GM12878 (cell line): ENCODE results near the gene CCDC83. TPM values are rescaled to one million over a fixed set of nuclear protein-coding genes. Genes with fewer than 3 reads are reported as not detected.

ENCODE experiments used
- ATAC-seq: fragments of 200-7000 bp; cut with Tn5 transposase; 3 replicates; pipeline ENCODE4 v1.9.1; 2020; ENCODE audit warnings: mild to moderate bottlenecking, moderate library complexity
- BruUV-seq: library from RNA; stranded (reverse); fragments of 400-500 nt; replicated peaks from 2 replicates; lab custom pipeline; 2021; lab: Mats Ljungman, UMichigan
- CTCF ChIA-PET: fragments of 300-600 bp; sonication (Branson Sonifier 250); formaldehyde crosslinking; extraction: SDS; loops from one replicate; lab custom pipeline; 2021; ENCODE audit warnings: inconsistent platforms; lab: Yijun Ruan, JAX
- POLR2A ChIA-PET: fragments of 350-600 bp; formaldehyde crosslinking; extraction: SDS; loops from one replicate; lab custom pipeline; 2021; ENCODE audit warnings: inconsistent platforms; lab: Charles Lee
- RAD21 ChIA-PET: fragments of 300-600 bp; sonication (Branson Sonifier 250); formaldehyde crosslinking; loops from one replicate; lab custom pipeline; 2023; ENCODE audit warnings: antibody characterized with exemption; ENCODE audit not compliant: unreplicated experiment; lab: Charles Lee
- SMC1A ChIA-PET: fragments of 300-600 bp; sonication (Branson Sonifier 250); formaldehyde crosslinking; loops from one replicate; lab custom pipeline; 2023; ENCODE audit not compliant: unreplicated experiment, uncharacterized antibody; lab: Charles Lee
- DNase-seq: peaks from one replicate; pipeline ENCODE4 v3.0.0-alpha.2; 2011; ENCODE audit warnings: low read depth, low spot score
- FAIRE-seq: peaks from 3 replicates; lab custom pipeline; 2011; peaks lifted over from hg19 to GRCh38; lab: Jason Lieb, UNC
- H2AFZ ChIP-seq: 2 replicates; pipeline ENCODE4 v1.6.0; 2011; ENCODE audit warnings: low read depth, low read length, control low read depth; ENCODE audit not compliant: control insufficient read depth
- H3K27ac ChIP-seq: 2 replicates; pipeline ENCODE4 v1.5.1; 2011; ENCODE audit warnings: control low read depth; ENCODE audit not compliant: control insufficient read depth, insufficient read depth
- H3K27me3 ChIP-seq, 2 experiments: replicated peaks in 1 of 2; 2 replicates each; pipeline versions ENCODE4 v1.6.0 to v1.6.1; 2011; ENCODE audit warnings: low read length in 1 of 2; ENCODE audit not compliant: control insufficient read depth in 2 of 2, insufficient read depth in 2 of 2
- H3K36me3 ChIP-seq, 2 experiments: 2 replicates each; pipeline ENCODE4 v1.5.1; 2011; ENCODE audit warnings: low read length in 1 of 2; ENCODE audit not compliant: control insufficient read depth in 2 of 2, insufficient read depth in 2 of 2
- H3K4me1 ChIP-seq: 2 replicates; pipeline ENCODE4 v1.6.1; 2011; ENCODE audit warnings: mild to moderate bottlenecking, low read length, moderate library complexity, mixed read lengths; ENCODE audit not compliant: control insufficient read depth, insufficient read depth
- H3K4me2 ChIP-seq: 2 replicates; pipeline ENCODE4 v1.6.0; 2011; ENCODE audit warnings: control low read depth; ENCODE audit not compliant: control insufficient read depth, insufficient read depth
- H3K4me3 ChIP-seq: fragments of 200-600 bp; sonication (generic); 2 replicates; pipeline ENCODE4 v1.5.1; 2016
- H3K79me2 ChIP-seq: 2 replicates; pipeline ENCODE4 v1.6.0; 2011; ENCODE audit warnings: low read length; ENCODE audit not compliant: control insufficient read depth, insufficient read depth
- H3K9ac ChIP-seq: 2 replicates; pipeline ENCODE4 v1.8.0; 2011; ENCODE audit warnings: low read length, control low read depth, mixed read lengths; ENCODE audit not compliant: control insufficient read depth, insufficient read depth
- H3K9me3 ChIP-seq: replicated peaks from 3 replicates; pipeline ENCODE4 v1.5.1; 2011; ENCODE audit warnings: mild to moderate bottlenecking, low read length; ENCODE audit not compliant: control insufficient read depth, insufficient read depth
- H4K20me1 ChIP-seq: 2 replicates; pipeline ENCODE4 v1.6.0; 2011; ENCODE audit not compliant: control insufficient read depth, insufficient read depth
- ATF2 ChIP-seq: IDR thresholded peaks from 2 replicates; pipeline ENCODE4 v1.6.1; 2012; ENCODE audit warnings: low read length, inconsistent platforms
- ATF3 ChIP-seq: IDR thresholded peaks from 2 replicates; pipeline ENCODE4 v1.6.1; 2011; ENCODE audit warnings: low read depth, mild to moderate bottlenecking, low read length, moderate library complexity, borderline replicate concordance; ENCODE audit errors: extremely low read depth
- ATF7 ChIP-seq: fragments of 450-650 bp; IDR thresholded peaks from 2 replicates; pipeline ENCODE4 v1.6.1; 2016; ENCODE audit warnings: low read depth, mild to moderate bottlenecking
- BCL11A ChIP-seq: IDR thresholded peaks from 2 replicates; pipeline ENCODE4 v1.6.1; 2011; ENCODE audit warnings: low read depth, low read length
- CBX5 ChIP-seq: sonication (generic); IDR thresholded peaks from 2 replicates; pipeline ENCODE4 v1.6.1; 2016; ENCODE audit warnings: low read depth, moderate library complexity, mild to moderate bottlenecking, inconsistent platforms
- CHD2 ChIP-seq: IDR thresholded peaks from 2 replicates; pipeline ENCODE4 v1.6.1; 2011; ENCODE audit warnings: low read depth, low read length, improper control_type of control experiment, borderline replicate concordance
- EGR1 ChIP-seq, 2 experiments: IDR thresholded peaks; 1 replicate in 1 of 2; 2 replicates in 1 of 2; pipeline ENCODE4 v1.6.1; 2011 to 2012; ENCODE audit warnings: low read depth in 2 of 2, low read length in 2 of 2, borderline replicate concordance in 1 of 2, mild to moderate bottlenecking in 1 of 2, moderate library complexity in 1 of 2
- EZH2 ChIP-seq: IDR thresholded peaks from 2 replicates; pipeline ENCODE4 v1.6.1; 2012; ENCODE audit warnings: low read depth, mild to moderate bottlenecking, control low read depth, inconsistent platforms, low read length, borderline replicate concordance; ENCODE audit not compliant: control insufficient read depth
- JUNB ChIP-seq: IDR thresholded peaks from 2 replicates; pipeline ENCODE4 v1.6.1; 2016; ENCODE audit warnings: antibody characterized with exemption, mild to moderate bottlenecking
- MYC ChIP-seq: IDR thresholded peaks from 2 replicates; pipeline ENCODE4 v1.6.1; 2011; ENCODE audit warnings: mild to moderate bottlenecking, low read length, moderate library complexity, inconsistent platforms; ENCODE audit not compliant: insufficient read depth, insufficient replicate concordance, insufficient read length, severe bottlenecking
- NFIC ChIP-seq: IDR thresholded peaks from 2 replicates; pipeline ENCODE4 v1.6.1; 2012; ENCODE audit warnings: low read depth, mild to moderate bottlenecking, inconsistent platforms, low read length, moderate library complexity
- NR2C1 ChIP-seq: fragments of 450-650 bp; IDR thresholded peaks from 2 replicates; pipeline ENCODE4 v1.6.1; 2017; ENCODE audit warnings: antibody characterized with exemption, mild to moderate bottlenecking, moderate library complexity
- PKNOX1 ChIP-seq: fragments of 450-650 bp; IDR thresholded peaks from 2 replicates; pipeline ENCODE4 v1.6.1; 2016; ENCODE audit warnings: mild to moderate bottlenecking
- RAD51 ChIP-seq: fragments of 450-650 bp; IDR thresholded peaks from 2 replicates; pipeline ENCODE4 v1.6.1; 2016; ENCODE audit warnings: moderate library complexity, mild to moderate bottlenecking, inconsistent platforms
- RCOR1 ChIP-seq: conservative IDR thresholded peaks from 2 replicates; pipeline ENCODE4 v1.6.1; 2012; ENCODE audit warnings: low read depth, low read length, improper control_type of control experiment
- RFX5 ChIP-seq: IDR thresholded peaks from 2 replicates; pipeline ENCODE4 v1.6.1; 2011; ENCODE audit warnings: low read depth, low read length, improper control_type of control experiment
- SIN3A ChIP-seq: IDR thresholded peaks from 2 replicates; pipeline ENCODE4 v1.6.1; 2012; ENCODE audit warnings: low read depth, low read length, improper control_type of control experiment
- TCF7 ChIP-seq: IDR thresholded peaks from 2 replicates; pipeline ENCODE4 v1.6.1; 2014; ENCODE audit warnings: antibody characterized with exemption, borderline replicate concordance
- ZNF217 ChIP-seq: fragments of 450-650 bp; IDR thresholded peaks from 2 replicates; pipeline ENCODE4 v1.6.1; 2017; ENCODE audit warnings: antibody characterized with exemption, mild to moderate bottlenecking
- ZNF274 ChIP-seq: IDR thresholded peaks from one replicate; pipeline ENCODE4 v1.8.0; 2011; ENCODE audit not compliant: insufficient read length, insufficient read depth
- WGBS: methylation state at CpG from one replicate; pipeline ENCODE4 v1.1.6; 2016; ENCODE audit warnings: low lambda C conversion rate; ENCODE audit not compliant: insufficient replicate concordance, insufficient coverage; ENCODE audit errors: missing lambda C conversion rate; 5-methylcytosine and 5-hydroxymethylcytosine counted together
- in situ Hi-C: fragments of 300-500 bp; cut with MboI; formaldehyde crosslinking; loops from 9 replicates; pipeline ENCODE4 v1.14.3; 2018; ENCODE audit warnings: mixed read lengths
- intact Hi-C: fragments of 100-400 bp; cut with micrococcal nuclease; formaldehyde crosslinking; loops from one replicate; pipeline ENCODE4 v1.14.2; 2022; ENCODE audit not compliant: unreplicated experiment
- polyA plus RNA-seq, 11 experiments: library from polyadenylated mRNA; depleted of rRNA in 4 of 11; unstranded in 6 of 11; stranded (reverse) in 5 of 11; fragments of >200 nt; fragmentation: Nextera tagmentation in 4 of 11; fragmentation: Illumina TruSeq in 1 of 11; extraction: Ambion mirVana in 4 of 11; extraction: Trizol in 1 of 11; gene quantifications; 1 replicate in 1 of 11; 2 replicates in 10 of 11; pipeline versions ENCODE4 v1.2.1 to v1.2.3, GENCODE V29; 2011 to 2016; ENCODE audit warnings: inconsistent platforms in 2 of 11, missing spikeins in 2 of 11, low read depth in 1 of 11
- total RNA-seq, 4 experiments: library from RNA; depleted of rRNA in 3 of 4; stranded (reverse); fragments of >200 nt in 3 of 4; fragmentation: Illumina TruSeq in 1 of 4; extraction: Trizol in 1 of 4; gene quantifications; 2 replicates each; pipeline versions ENCODE4 v1.2.1 to v1.2.3, GENCODE V29; 2013 to 2021

The CCDC83 gene
- total and polyA plus RNA-seq, 10 of the 15 experiments (the other 5 are each of a cell fraction or from before 2014, with no cell fraction given): not detected

DNA sequence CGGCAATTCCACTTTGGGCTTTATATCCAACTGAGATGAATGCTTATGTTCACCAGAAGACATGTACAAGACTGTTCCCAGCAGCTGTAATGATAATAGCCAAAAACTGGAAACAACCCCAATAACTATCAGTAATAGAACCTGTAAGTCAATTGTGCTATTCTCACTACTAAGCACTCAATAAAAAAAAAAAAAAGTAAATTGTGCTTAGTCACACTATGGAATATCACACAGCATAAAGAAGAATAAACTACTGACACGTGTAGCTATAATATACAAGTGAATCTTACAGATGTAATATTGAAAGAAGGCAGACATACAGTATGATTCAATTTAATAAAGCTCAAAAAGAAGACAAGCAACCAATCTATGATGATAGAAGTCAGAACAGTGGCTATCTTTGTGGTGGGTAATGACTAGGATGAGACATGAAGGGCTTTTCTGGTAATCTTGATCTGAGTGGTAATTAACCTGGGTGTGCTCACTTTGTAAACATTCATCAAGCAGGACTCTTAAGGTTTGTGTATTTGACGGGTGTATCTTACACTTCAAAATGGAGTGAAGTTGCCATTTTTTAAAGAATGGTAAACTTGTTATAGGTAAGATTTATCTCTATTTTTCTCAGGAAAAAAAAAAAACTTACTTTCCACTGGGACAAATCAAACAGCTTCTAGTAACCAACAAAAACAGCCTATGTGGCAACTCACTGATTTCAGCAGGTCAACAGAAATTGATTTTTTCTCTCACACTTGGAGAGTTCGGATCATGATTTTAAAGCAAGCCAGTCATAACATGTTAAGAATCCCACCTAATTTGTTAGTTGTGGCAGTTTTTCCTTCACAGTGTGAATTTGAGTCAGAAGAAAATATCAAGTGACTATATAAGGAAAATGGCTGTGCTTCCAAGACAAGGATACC is 84.2 kb downstream of the CCDC83 start:
- POLR2A ChIA-PET: interaction anchor here (0.6 kb wide), 1 partner anchor 138 kb away, joined by 5 read pairs; no protein-coding TSS in a partner anchor
- CTCF ChIA-PET: interaction anchor here (0.6 to 1.6 kb wide), 5 partner anchors 9 to 503 kb away, joined by 3 to 4 read pairs (median 3); no protein-coding TSS in a partner anchor
- no peaks in the 10 kb centered on the region; a peak in 1 of 4 replicates for H3K36me3 ChIP-seq
- RAD21 ChIA-PET: no interaction called here
- H3K27me3 ChIP-seq: no peaks in the 10 kb centered on the region
- DNase-seq (no peak), ATAC-seq (peak; percentile 33; the same call in 2 of the 3 replicates), FAIRE-seq (no peak)
- no peaks in the 10 kb centered on the region for H3K4me1 ChIP-seq
- H4K20me1 ChIP-seq: no peaks in the 10 kb centered on the region
- no peaks in the 10 kb centered on the region for H3K79me2 ChIP-seq
- H3K27ac ChIP-seq: no peak overlapping the region
- no peak overlapping the region for H2AFZ ChIP-seq
- H3K9me3 ChIP-seq: no peaks in the 10 kb centered on the region; the same call in 2 of the 3 replicates
- in situ Hi-C loops: no loop called here
- H3K4me2 ChIP-seq: no peak overlapping the region
- intact Hi-C loops: loop anchor here (5.0 to 10.0 kb wide), 3 partner anchors 345 to 478 kb away; no protein-coding TSS in a partner anchor
- TF ChIP-seq RCOR1 (no peak), EGR1 (IDR thresholded peaks at IDR 0.05; ENCODE audit: borderline replicate concordance in 1 of 2, low read depth in 2 of 2, low read length in 2 of 2) (no peak), ATF7 (no peak), JUNB (no peak), RFX5 (no peak), EZH2 (no peak), RAD51 (no peak), NFIC (no peak), ZNF217 (no peak), SIN3A (no peak), CHD2 (no peak), ATF2 (no peak), ATF3 (no peak), CBX5 (no peak), MYC (no peak), TCF7 (no peak), PKNOX1 (no peak), BCL11A (no peak), NR2C1 (no peak), ZNF274 (no peak)
- no peak overlapping the region for H3K9ac ChIP-seq
- SMC1A ChIA-PET: interaction anchor here (0.6 to 0.8 kb wide), 3 partner anchors 266 to 931 kb away, joined by 3 to 4 read pairs (median 3); no protein-coding TSS in a partner anchor
- no peak overlapping the region for H3K4me3 ChIP-seq
- 67% methylated on average over 4 of the region's 4 CpGs for WGBS
- BruUV-seq: no TSS peak
